ENCODE data around the gene ICAM5.
"Not testable (repeated sequence)": the region's sequence is repeated elsewhere in the genome, so short reads cannot be mapped to it uniquely, and the experiment has no call there.

Gene ICAM5

DNA sequence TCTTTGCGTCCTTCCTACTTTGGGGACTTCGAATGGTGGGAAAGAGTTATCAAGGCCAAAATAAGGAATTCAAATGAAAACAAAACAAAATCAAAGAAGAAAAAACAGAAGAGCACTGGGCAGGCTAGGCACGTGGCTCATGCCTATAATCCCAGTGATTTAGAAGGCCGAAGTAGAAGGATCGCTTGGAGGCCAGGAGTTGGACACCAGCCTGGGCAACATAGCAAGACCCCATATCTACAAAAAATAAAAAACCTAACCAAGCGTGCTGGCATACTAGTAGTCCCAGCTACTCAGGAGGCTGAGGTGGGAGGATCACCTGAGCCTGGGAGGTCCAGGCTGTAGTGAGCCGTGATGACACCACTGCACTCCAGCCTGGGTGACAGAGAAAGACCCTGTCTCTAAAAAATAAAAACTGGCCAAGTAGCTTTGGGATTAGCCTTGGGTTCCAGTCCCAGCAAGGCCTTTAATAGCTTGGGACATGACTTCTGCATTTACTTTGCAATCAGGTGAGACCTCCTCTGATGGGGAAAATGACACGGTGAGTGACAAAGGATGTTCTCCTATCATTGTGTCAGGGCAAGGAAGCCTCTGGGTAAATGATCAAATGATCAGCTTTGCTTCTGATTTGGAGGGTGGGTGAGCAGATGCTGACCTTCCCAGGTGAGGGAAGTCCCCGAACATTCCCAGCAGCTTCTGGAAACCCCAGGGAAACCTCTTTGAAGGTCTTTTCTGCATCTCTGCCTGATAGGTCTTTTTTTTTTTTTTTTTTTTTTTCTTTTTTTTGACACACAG is 11.8 kb upstream of the ICAM5 start:
- Histone ChIP-seq H3K14ac (ENCODE audit: low read length) (no peak overlapping the region), H3K79me1 (ENCODE audit: low read depth, low read length) (no peaks in the 10 kb centered on the region), H3K4me2 (ENCODE audit: insufficient read depth, low read length, poor library complexity, severe bottlenecking) (no peak overlapping the region), H3K4me3 (ENCODE audit: low read length in 2 of 2) (no peak overlapping the region), H2BK12ac (ENCODE audit: low read length) (no peak overlapping the region), H3K4me1 (ENCODE audit: control insufficient read depth in 2 of 2, insufficient read depth in 1 of 2, low read depth in 1 of 2, low read length in 2 of 2) (no peaks in the 10 kb centered on the region), H3K27ac (replicated peaks; ENCODE audit: low read length) (no peak overlapping the region), H3K23ac (ENCODE audit: low read depth, low read length, poor library complexity) (no peak overlapping the region), H3K18ac (ENCODE audit: low read length) (no peak overlapping the region), H3K4ac (ENCODE audit: low read length) (no peak overlapping the region), H2BK15ac (ENCODE audit: low read length) (no peak overlapping the region), H2BK5ac (ENCODE audit: low read length) (no peak overlapping the region), H4K91ac (ENCODE audit: low read depth, low read length, poor library complexity) (no peak overlapping the region), H3K9me3 (replicated peaks in 1 of 2; ENCODE audit: control insufficient read depth in 2 of 2, insufficient read depth in 1 of 2, low read depth in 1 of 2, low read length in 2 of 2) (no peaks in the 10 kb centered on the region), H3K9ac (ENCODE audit: low read depth, low read length, poor library complexity) (no peak overlapping the region), H2AFZ (ENCODE audit: low read length) (no peak overlapping the region), H4K8ac (ENCODE audit: low read depth, low read length) (no peak overlapping the region), H2BK120ac (ENCODE audit: low read depth, low read length) (no peak overlapping the region), H2AK5ac (ENCODE audit: low read depth, low read length) (no peak overlapping the region), H3K36me3 (replicated peaks in 1 of 2; ENCODE audit: control insufficient read depth in 2 of 2, insufficient read depth in 2 of 2, low read length in 2 of 2) (peaks cover 0 to 52% of the 10 kb centered on the region in 2 donors), H3K27me3 (ENCODE audit: control insufficient read depth in 3 of 3, insufficient read depth in 3 of 3, low read depth in 1 of 3, low read length in 3 of 3) (peaks cover 0 to 4% (median 0%) of the 10 kb centered on the region in 3 experiments)
- no peak for DNase-seq (ENCODE audit: low spot score)
- no CpG with 5 or more reads among the region's 9 CpGs for WGBS, 2 donors (ENCODE audit: extremely low coverage in 2 of 2, insufficient read length in 2 of 2, insufficient replicate concordance in 1 of 2)

- Histone ChIP-seq H3K79me1 (ENCODE audit: low read depth, low read length) (no peaks in the 10 kb centered on the region), H2AFZ (ENCODE audit: low read length) (no peak overlapping the region), H4K8ac (ENCODE audit: low read depth, low read length) (no peak overlapping the region), H3K14ac (ENCODE audit: low read length) (no peak overlapping the region), H3K27ac (replicated peaks; ENCODE audit: low read length) (no peak overlapping the region), H3K4me1 (ENCODE audit: control insufficient read depth in 2 of 2, insufficient read depth in 1 of 2, low read depth in 1 of 2, low read length in 2 of 2) (no peaks in the 10 kb centered on the region), H2BK120ac (ENCODE audit: low read depth, low read length) (no peak overlapping the region), H3K9me3 (replicated peaks in 1 of 2; ENCODE audit: control insufficient read depth in 2 of 2, insufficient read depth in 1 of 2, low read depth in 1 of 2, low read length in 2 of 2) (no peaks in the 10 kb centered on the region), H4K91ac (ENCODE audit: low read depth, low read length, poor library complexity) (no peak overlapping the region), H3K27me3 (ENCODE audit: control insufficient read depth in 3 of 3, insufficient read depth in 3 of 3, low read depth in 1 of 3, low read length in 3 of 3) (peaks cover 0 to 4% (median 0%) of the 10 kb centered on the region in 3 experiments), H3K4me2 (ENCODE audit: insufficient read depth, low read length, poor library complexity, severe bottlenecking) (no peak overlapping the region), H3K23ac (ENCODE audit: low read depth, low read length, poor library complexity) (no peak overlapping the region), H3K4me3 (ENCODE audit: low read length in 2 of 2) (no peak overlapping the region), H3K4ac (ENCODE audit: low read length) (no peak overlapping the region), H2BK12ac (ENCODE audit: low read length) (no peak overlapping the region), H3K36me3 (replicated peaks in 1 of 2; ENCODE audit: control insufficient read depth in 2 of 2, insufficient read depth in 2 of 2, low read length in 2 of 2) (peaks cover 0 to 61% of the 10 kb centered on the region in 2 donors), H2AK5ac (ENCODE audit: low read depth, low read length) (no peak overlapping the region), H3K18ac (ENCODE audit: low read length) (no peak overlapping the region), H3K9ac (ENCODE audit: low read depth, low read length, poor library complexity) (no peak overlapping the region), H2BK15ac (ENCODE audit: low read length) (no peak overlapping the region), H2BK5ac (ENCODE audit: low read length) (no peak overlapping the region)
- no CpG with 5 or more reads among the region's 1 CpG for WGBS, 2 donors (ENCODE audit: extremely low coverage in 2 of 2, insufficient read length in 2 of 2, insufficient replicate concordance in 1 of 2)
- DNase-seq (ENCODE audit: low spot score), result no peak
Observed at GRCh38 chr19:10278935-10279334, 10.8 kb upstream of the ICAM5 start.

DNA sequence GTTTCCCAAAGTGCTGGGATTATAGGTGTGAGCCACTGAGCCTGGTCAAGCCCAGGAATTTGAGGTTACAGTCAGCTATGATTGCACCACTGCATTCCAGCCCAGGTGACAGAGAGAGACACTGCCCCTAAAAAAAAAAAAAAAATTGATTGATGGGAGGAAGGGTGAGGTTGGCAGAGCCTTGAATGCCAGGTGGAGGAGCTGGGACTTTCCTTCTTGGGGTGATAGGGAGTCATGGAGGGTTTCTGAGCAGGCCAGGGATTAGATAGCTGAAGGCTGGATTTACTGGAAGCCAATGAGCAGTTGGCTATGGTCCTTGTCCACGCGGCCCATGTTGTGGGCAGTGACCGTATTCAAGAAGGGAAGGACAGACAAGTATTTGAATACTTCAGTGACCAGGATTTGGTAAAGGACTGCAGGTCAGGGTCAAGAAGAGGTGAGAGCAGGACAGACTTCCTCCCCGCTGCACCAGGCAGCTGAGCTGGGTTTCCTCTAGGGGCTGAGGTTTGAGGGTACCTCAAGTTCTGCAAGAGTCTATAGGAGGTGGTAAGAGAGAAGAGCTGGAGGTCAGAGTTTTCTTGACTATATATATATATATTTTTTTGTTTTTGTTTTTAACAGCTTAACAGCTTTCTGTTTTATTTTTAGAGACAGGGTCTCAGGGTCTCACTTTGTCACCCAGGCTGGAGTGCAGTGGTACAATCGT is 9.9 kb upstream of the ICAM5 start:
- Histone ChIP-seq H3K36me3 (replicated peaks in 1 of 2; ENCODE audit: control insufficient read depth in 2 of 2, insufficient read depth in 2 of 2, low read length in 2 of 2) (peaks cover 0 to 66% of the 10 kb centered on the region in 2 donors), H4K8ac (ENCODE audit: low read depth, low read length) (no peak overlapping the region), H3K14ac (ENCODE audit: low read length) (no peak overlapping the region), H3K18ac (ENCODE audit: low read length) (no peak overlapping the region), H4K91ac (ENCODE audit: low read depth, low read length, poor library complexity) (no peak overlapping the region), H3K4me2 (ENCODE audit: insufficient read depth, low read length, poor library complexity, severe bottlenecking) (no peak overlapping the region), H2BK120ac (ENCODE audit: low read depth, low read length) (no peak overlapping the region), H3K79me1 (ENCODE audit: low read depth, low read length) (no peaks in the 10 kb centered on the region), H3K27ac (replicated peaks; ENCODE audit: low read length) (no peak overlapping the region), H3K9ac (ENCODE audit: low read depth, low read length, poor library complexity) (no peak overlapping the region), H2BK15ac (ENCODE audit: low read length) (no peak overlapping the region), H2BK5ac (ENCODE audit: low read length) (no peak overlapping the region), H3K27me3 (ENCODE audit: control insufficient read depth in 3 of 3, insufficient read depth in 3 of 3, low read depth in 1 of 3, low read length in 3 of 3) (peaks cover 0 to 1% (median 0%) of the 10 kb centered on the region in 3 experiments), H3K4me3 (ENCODE audit: low read length in 2 of 2) (no peak overlapping the region), H2AK5ac (ENCODE audit: low read depth, low read length) (no peak overlapping the region), H3K4me1 (ENCODE audit: control insufficient read depth in 2 of 2, insufficient read depth in 1 of 2, low read depth in 1 of 2, low read length in 2 of 2) (no peaks in the 10 kb centered on the region), H3K9me3 (replicated peaks in 1 of 2; ENCODE audit: control insufficient read depth in 2 of 2, insufficient read depth in 1 of 2, low read depth in 1 of 2, low read length in 2 of 2) (no peaks in the 10 kb centered on the region), H2BK12ac (ENCODE audit: low read length) (no peak overlapping the region), H3K4ac (ENCODE audit: low read length) (no peak overlapping the region), H2AFZ (ENCODE audit: low read length) (no peak overlapping the region), H3K23ac (ENCODE audit: low read depth, low read length, poor library complexity) (no peak overlapping the region)
- DNase-seq (ENCODE audit: low spot score), result no peak
- WGBS, 2 donors (ENCODE audit: extremely low coverage in 2 of 2, insufficient read length in 2 of 2, insufficient replicate concordance in 1 of 2), result no CpG with 5 or more reads among the region's 5 CpGs

- H3K27ac ChIP-seq (replicated peaks; ENCODE audit: low read length); H2BK120ac ChIP-seq (ENCODE audit: low read depth, low read length); H3K4ac ChIP-seq (ENCODE audit: low read length); H3K14ac ChIP-seq (ENCODE audit: low read length); H4K8ac ChIP-seq (ENCODE audit: low read depth, low read length); DNase-seq (ENCODE audit: low spot score); H2BK5ac ChIP-seq (ENCODE audit: low read length); H3K9ac ChIP-seq (ENCODE audit: low read depth, low read length, poor library complexity); H2AK5ac ChIP-seq (ENCODE audit: low read depth, low read length); H3K9me3 ChIP-seq (replicated peaks in 1 of 2; ENCODE audit: control insufficient read depth in 2 of 2, insufficient read depth in 1 of 2, low read depth in 1 of 2, low read length in 2 of 2); H3K4me2 ChIP-seq (ENCODE audit: insufficient read depth, low read length, poor library complexity, severe bottlenecking); H3K79me1 ChIP-seq (ENCODE audit: low read depth, low read length); H3K18ac ChIP-seq (ENCODE audit: low read length); H3K4me1 ChIP-seq (ENCODE audit: control insufficient read depth in 2 of 2, insufficient read depth in 1 of 2, low read depth in 1 of 2, low read length in 2 of 2); H2AFZ ChIP-seq (ENCODE audit: low read length); H3K23ac ChIP-seq (ENCODE audit: low read depth, low read length, poor library complexity); H2BK12ac ChIP-seq (ENCODE audit: low read length); H2BK15ac ChIP-seq (ENCODE audit: low read length); H4K91ac ChIP-seq (ENCODE audit: low read depth, low read length, poor library complexity); H3K4me3 ChIP-seq (ENCODE audit: low read length in 2 of 2): not testable (repeated sequence)
- WGBS, 2 donors (ENCODE audit: extremely low coverage in 2 of 2, insufficient read length in 2 of 2, insufficient replicate concordance in 1 of 2), result no CpG with 5 or more reads among the region's 5 CpGs
- Histone ChIP-seq H3K27me3 (ENCODE audit: control insufficient read depth in 3 of 3, insufficient read depth in 3 of 3, low read depth in 1 of 3, low read length in 3 of 3) (peaks cover 0 to 11% (median under 1%) of the 10 kb centered on the region in 3 experiments), H3K36me3 (replicated peaks in 1 of 2; ENCODE audit: control insufficient read depth in 2 of 2, insufficient read depth in 2 of 2, low read length in 2 of 2) (peaks cover 0 to 71% of the 10 kb centered on the region in 2 donors)
Observed at GRCh38 chr19:10282043-10282442, 7.7 kb upstream of the ICAM5 start.

Measured in neuronal stem cell (in vitro differentiated cells).